Mucosa of gallbladder (tissue), 1 donor: ENCODE measurements around the gene VASH2. TPM values are rescaled to one million over a fixed set of nuclear protein-coding genes. Genes with fewer than 3 reads are reported as not detected.
"Not testable (repeated sequence)": the region's sequence is repeated elsewhere in the genome, so short reads cannot be mapped to it uniquely, and the experiment has no call there.

Experiments
- DNase-seq: peaks from one replicate; pipeline ENCODE4 v3.0.0-alpha.2; 2020; ENCODE audit warnings: low spot score
- total RNA-seq: library from RNA; stranded (reverse); gene quantifications from one replicate; pipeline ENCODE4 v1.2.1, GENCODE V29; 2021
- donor health status: DM: no; HTN: no; CAD: no.

The VASH2 gene
- total RNA-seq: 0.92 TPM

- peak; percentile 82 for DNase-seq
Measured at GRCh38 chr1:212950243-212951125, at the start of gene VASH2. Gene VASH2 (plus strand): TSS chr1:212950541. CDS start chr1:212951543, 1,002 bp downstream.

- no peak for DNase-seq
Measured at GRCh38 chr1:212901290-212901689, 49.1 kb upstream of the VASH2 start.

- DNase-seq: no peak
Measured at GRCh38 chr1:212902054-212902453, 48.3 kb upstream of the VASH2 start.

GRCh38 chr1:212903664-212904063 lies 46.7 kb upstream of the VASH2 start:
- no peak for DNase-seq

- not testable (repeated sequence) for DNase-seq
Measured at GRCh38 chr1:212908071-212908470, 42.3 kb upstream of the VASH2 start.

GRCh38 chr1:212908971-212909370 lies 41.4 kb upstream of the VASH2 start:
- DNase-seq: no peak

GRCh38 chr1:212909652-212910063 lies 40.7 kb upstream of the VASH2 start:
- no peak for DNase-seq

GRCh38 chr1:212910213-212910612 lies 40.1 kb upstream of the VASH2 start:
- DNase-seq: not testable (repeated sequence)

- DNase-seq: not testable (repeated sequence)
Measured at GRCh38 chr1:212913638-212914037, 36.7 kb upstream of the VASH2 start.

GRCh38 chr1:212914110-212914509 lies 36.2 kb upstream of the VASH2 start:
- DNase-seq: not testable (repeated sequence)

- DNase-seq: no peak
Measured at GRCh38 chr1:212914789-212915188, 35.6 kb upstream of the VASH2 start.

GRCh38 chr1:212915245-212916091 lies 34.9 kb upstream of the VASH2 start:
- DNase-seq: peak; percentile 19

- DNase-seq: peak; percentile 40
Measured at GRCh38 chr1:212916481-212917133, 33.7 kb upstream of the VASH2 start.

GRCh38 chr1:212917134-212917485 lies 33.2 kb upstream of the VASH2 start:
- no peak for DNase-seq

- no peak for DNase-seq
Measured at GRCh38 chr1:212917858-212918257, 32.5 kb upstream of the VASH2 start.

GRCh38 chr1:212918824-212919223 lies 31.5 kb upstream of the VASH2 start:
- no peak for DNase-seq

- no peak for DNase-seq
Measured at GRCh38 chr1:212920246-212920645, 30.1 kb upstream of the VASH2 start.

- DNase-seq: no peak
Measured at GRCh38 chr1:212920896-212921295, 29.4 kb upstream of the VASH2 start.

GRCh38 chr1:212922016-212922415 lies 28.3 kb upstream of the VASH2 start:
- no peak for DNase-seq

- DNase-seq: no peak
Measured at GRCh38 chr1:212926372-212926771, 24.0 kb upstream of the VASH2 start.

- DNase-seq: no peak
Measured at GRCh38 chr1:212928323-212929291, 21.7 kb upstream of the VASH2 start.
